HepG2 (cell line): ENCODE measurements around the gene ZNF680. TPM values are rescaled to one million over a fixed set of nuclear protein-coding genes. Genes with fewer than 3 reads are reported as not detected.

Experiments used
- ATAC-seq: fragments of 200-7000 bp; cut with Tn5 transposase; 3 replicates; pipeline ENCODE4 v1.9.1; 2020; ENCODE audit warnings: mild to moderate bottlenecking, moderate library complexity
- BruUV-seq: library from RNA; stranded (reverse); fragments of 400-500 nt; replicated peaks from 2 replicates; lab custom pipeline; 2021; lab: Mats Ljungman, UMichigan
- CTCF ChIA-PET: fragments of 300-600 bp; formaldehyde crosslinking; extraction: SDS; loops from one replicate; lab custom pipeline; 2021; ENCODE audit warnings: low total read pairs, inconsistent platforms, low intra/inter-chr PET ratio; lab: Yijun Ruan, JAX
- POLR2A ChIA-PET: fragments of 350-600 bp; sonication (Branson Sonifier 250); formaldehyde crosslinking; loops from one replicate; lab custom pipeline; 2020; ENCODE audit warnings: antibody characterized with exemption, inconsistent platforms; lab: Yijun Ruan, JAX
- DNase-seq: peaks from one replicate; pipeline ENCODE4 v3.0.0-alpha.2; 2015; ENCODE audit warnings: low spot score
- FAIRE-seq: peaks from 3 replicates; lab custom pipeline; 2011; peaks lifted over from hg19 to GRCh38; lab: Jason Lieb, UNC
- H2AFZ ChIP-seq: one replicate; pipeline ENCODE4 v1.6.1; 2011; ENCODE audit warnings: low read length, inconsistent platforms
- H3K27ac ChIP-seq: fragments of 300-600 bp; 3 replicates; pipeline ENCODE4 v1.8.0; 2011; ENCODE audit warnings: mixed run types, mild to moderate bottlenecking, mixed read lengths, low read length, inconsistent platforms; ENCODE audit not compliant: insufficient read depth; ENCODE audit errors: extremely low read length
- H3K27me3 ChIP-seq, 2 experiments: fragments of 200-600 bp in 1 of 2; 2 replicates in 1 of 2; 3 replicates in 1 of 2; pipeline versions ENCODE4 v1.6.0 to v1.8.0; 2011; ENCODE audit warnings: low read length in 2 of 2, mild to moderate bottlenecking in 2 of 2, moderate library complexity in 2 of 2, inconsistent platforms in 1 of 2; ENCODE audit not compliant: insufficient read depth in 2 of 2, control insufficient read depth in 1 of 2
- H3K36me3 ChIP-seq, 2 experiments: fragments of 200-600 bp in 1 of 2; replicated peaks in 1 of 2; 2 replicates in 1 of 2; 3 replicates in 1 of 2; pipeline versions ENCODE4 v1.5.1 to v1.8.0; 2011; ENCODE audit warnings: low read length in 2 of 2, inconsistent platforms in 1 of 2; ENCODE audit not compliant: insufficient read depth in 2 of 2, control insufficient read depth in 1 of 2
- H3K4me1 ChIP-seq: 2 replicates; pipeline ENCODE4 v1.5.1; 2012; ENCODE audit warnings: low read length, inconsistent platforms; ENCODE audit not compliant: insufficient read depth
- H3K4me2 ChIP-seq: 2 replicates; pipeline ENCODE4 v1.6.0; 2011; ENCODE audit warnings: low read depth, low read length, inconsistent platforms
- H3K4me3 ChIP-seq, 3 experiments: fragments of 200-600 bp in 1 of 3; sonication (generic), shearing (Covaris generic) in 1 of 3; replicated peaks in 1 of 3; 2 replicates each; pipeline ENCODE4 v1.5.1; 2011 to 2016; ENCODE audit warnings: low read length in 3 of 3, inconsistent platforms in 2 of 3, low read depth in 2 of 3, mild to moderate bottlenecking in 2 of 3, control low read depth in 1 of 3, mixed read lengths in 1 of 3; ENCODE audit not compliant: insufficient read depth in 1 of 3
- H3K79me2 ChIP-seq: one replicate; pipeline ENCODE4 v1.6.1; 2011; ENCODE audit warnings: low read length, inconsistent platforms; ENCODE audit not compliant: insufficient read depth
- H3K9ac ChIP-seq: 2 replicates; pipeline ENCODE4 v1.6.0; 2011; ENCODE audit warnings: mild to moderate bottlenecking, low read depth, low read length, inconsistent platforms; ENCODE audit not compliant: insufficient read depth
- H3K9me3 ChIP-seq: 2 replicates; pipeline ENCODE4 v1.5.1; 2012; ENCODE audit warnings: mild to moderate bottlenecking, low read length
- H4K20me1 ChIP-seq: 2 replicates; pipeline ENCODE4 v1.6.0; 2011; ENCODE audit warnings: inconsistent platforms, mild to moderate bottlenecking, low read length, moderate library complexity; ENCODE audit not compliant: insufficient read depth
- CEBPB ChIP-seq: IDR thresholded peaks from 2 replicates; pipeline ENCODE4 v1.6.1; 2011; ENCODE audit warnings: low read depth, low read length, improper control_type of control experiment, borderline replicate concordance
- NFKBIZ ChIP-seq: IDR thresholded peaks from 2 replicates; pipeline ENCODE4 v1.6.1; 2018; ENCODE audit warnings: missing genetic modification reagents, missing compliant biosample characterization
- SIX1 ChIP-seq: sonication (generic); formaldehyde crosslinking; IDR thresholded peaks from 2 replicates; pipeline ENCODE4 v1.4.0; 2020; ENCODE audit warnings: missing genetic modification reagents, borderline replicate concordance
- UBTF ChIP-seq: sonication (generic); formaldehyde crosslinking; IDR thresholded peaks from 2 replicates; pipeline ENCODE4 v1.4.0; 2020; ENCODE audit warnings: mild to moderate bottlenecking, missing genetic modification reagents
- WGBS: methylation state at CpG from one replicate; pipeline ENCODE4 v1.1.6; 2017; ENCODE audit warnings: low lambda C conversion rate; 5-methylcytosine and 5-hydroxymethylcytosine counted together
- in situ Hi-C: cut with HindIII; loops from 2 replicates; pipeline ENCODE4 v1.10.0; 2017; ENCODE audit warnings: low pct_unique_long_range_greater_than_20kb; ENCODE audit not compliant: extremely low pct_ligation_motif_present
- intact Hi-C: fragments of 100-400 bp; cut with micrococcal nuclease; formaldehyde crosslinking; loops from one replicate; pipeline ENCODE4 v1.10.0; 2022; ENCODE audit not compliant: unreplicated experiment
- polyA plus RNA-seq, 8 experiments: library from polyadenylated mRNA; depleted of rRNA in 3 of 8; stranded (reverse) in 7 of 8; unstranded in 1 of 8; fragments of >200 nt; fragmentation: Illumina TruSeq in 4 of 8; extraction: Trizol in 4 of 8; gene quantifications; 2 replicates each; pipeline versions ENCODE4 v1.2.1 to v1.2.3, GENCODE V29; 2011 to 2016; ENCODE audit warnings: low read depth in 4 of 8, missing spikeins in 1 of 8, mixed read lengths in 1 of 8; ENCODE audit not compliant: insufficient read depth in 1 of 8
- total RNA-seq, 5 experiments: library from RNA; depleted of rRNA; stranded (reverse); fragments of >200 nt; fragmentation: Illumina TruSeq; extraction: Trizol; gene quantifications; 2 replicates each; pipeline ENCODE4 v1.2.3, GENCODE V29; 2016; ENCODE audit warnings: low read depth in 1 of 5

ZNF680 gene
- total and polyA plus RNA-seq, 2 of the 13 experiments (the other 11 are each of a cell fraction or from before 2014, with no cell fraction given): 2.1 to 12.4 TPM

DNA sequence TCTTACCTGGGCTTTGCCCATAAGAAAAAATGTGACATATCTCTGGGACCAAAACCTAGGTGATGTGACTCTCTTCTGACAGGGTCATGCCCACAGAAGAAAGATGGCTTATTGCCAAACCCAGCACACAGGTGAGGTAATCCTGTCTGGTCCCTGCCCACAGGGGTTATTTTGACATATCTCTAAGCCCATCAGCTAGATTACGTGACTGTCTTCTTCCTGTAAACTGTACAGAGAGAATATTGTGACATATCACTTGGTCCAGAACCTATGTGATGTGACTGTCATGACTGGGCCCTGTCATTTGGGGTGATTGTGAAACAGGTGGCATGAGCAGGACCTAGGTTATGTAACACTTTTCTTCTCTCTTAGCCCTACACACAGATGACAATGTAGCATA lies 48.8 kb upstream of the ZNF680 start:
- in situ Hi-C loops: loop anchor here (25.0 kb wide), 1 partner anchor 424 kb away; no protein-coding TSS in a partner anchor
- intact Hi-C loops: no loop called here
- BruUV-seq: no TSS peak

DNA sequence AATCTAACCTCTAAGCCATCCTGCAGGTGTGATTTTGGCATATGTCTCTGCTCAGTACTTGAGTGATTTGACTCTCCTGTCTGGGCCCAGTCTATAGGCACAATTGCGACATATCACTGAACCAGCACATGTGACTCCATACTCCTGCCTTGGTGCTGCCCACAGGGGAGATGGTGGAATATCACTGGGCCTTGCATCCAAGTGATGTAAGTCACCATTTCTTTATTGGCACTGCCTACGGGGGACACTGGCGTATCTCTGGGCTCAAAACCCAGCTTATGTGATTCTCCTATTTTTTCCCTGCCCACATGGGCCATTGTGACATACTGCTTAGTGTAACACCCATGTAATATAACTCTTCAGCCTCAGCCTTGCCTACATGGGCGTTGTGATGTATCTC lies 48.1 kb upstream of the ZNF680 start:
- no peak for DNase-seq
- TF ChIP-seq CEBPB: 0 out of 2 replicates have a peak, but pooled peaks have one; percentile 30
- TF ChIP-seq UBTF (CRISPR knock-in tag): no peak
- TF ChIP-seq, all 625 proteins: peak for 1
- Histone ChIP-seq H3K27ac (no peak overlapping the region), H3K36me3 (no peaks in the 10 kb centered on the region), H2AFZ (no peak overlapping the region), H3K9ac (no peak overlapping the region), H3K27me3 (no peaks in the 10 kb centered on the region), H3K79me2 (no peaks in the 10 kb centered on the region), H3K4me3 (no peak overlapping the region), H3K9me3 (no peaks in the 10 kb centered on the region; the same call in 1 of the 2 replicates), H4K20me1 (no peaks in the 10 kb centered on the region), H3K4me1 (no peaks in the 10 kb centered on the region), H3K4me2 (no peak overlapping the region)
- no peak for ATAC-seq
- intact Hi-C loops (no loop called here), in situ Hi-C loops (loop anchor here (25.0 kb wide), 1 partner anchor 424 kb away; no protein-coding TSS in a partner anchor)
- CTCF ChIA-PET: no interaction called here
- POLR2A ChIA-PET: no interaction called here
- no peak for FAIRE-seq
- 0% methylated on average over 1 of the region's 4 CpGs for WGBS
- BruUV-seq: no TSS peak

More for the DNA sequence above, 48.8 kb upstream of the ZNF680 start:
- Histone ChIP-seq H3K36me3 (no peaks in the 10 kb centered on the region), H3K4me2 (no peak overlapping the region), H3K9ac (no peak overlapping the region), H3K9me3 (no peaks in the 10 kb centered on the region; the same call in 1 of the 2 replicates), H2AFZ (no peak overlapping the region), H3K4me3 (no peak overlapping the region), H3K4me1 (no peaks in the 10 kb centered on the region), H3K79me2 (no peaks in the 10 kb centered on the region), H3K27me3 (no peaks in the 10 kb centered on the region), H3K27ac (no peak overlapping the region), H4K20me1 (no peaks in the 10 kb centered on the region)
- POLR2A ChIA-PET: no interaction called here
- CTCF ChIA-PET: no interaction called here
- no peak for FAIRE-seq
- no peak for DNase-seq
- TF ChIP-seq NFKBIZ (CRISPR knock-in tag) (no peak), SIX1 (CRISPR knock-in tag) (no peak), CEBPB (peak; percentile 52; the same call in 1 of the 2 replicates)
- ATAC-seq: no peak
- WGBS: 0% methylated on average over 1 of the region's 1 CpG
